Tibial artery (tissue), 4 donors: Measurements from ENCODE around the gene DYRK3.
A peak's percentile ranks its signal among the peaks of the same experiment; 100 is the strongest.
"Not testable (repeated sequence)": the region's sequence is repeated elsewhere in the genome, so short reads cannot be mapped to it uniquely, and the experiment has no call there.

Experiments
- DNase-seq, 2 donors: peaks; one replicate each; pipeline ENCODE4 v3.0.0-alpha.2; 2019
- H3K27ac ChIP-seq, 2 donors: fragments of 200-600 bp; sonication (generic) in 1 of 2; 1 replicate in 1 of 2; 2 replicates in 1 of 2; pipeline ENCODE4 v1.5.1; 2018 to 2019; ENCODE audit warnings: mild to moderate bottlenecking in 1 of 2
- H3K27me3 ChIP-seq, 2 donors: fragments of 200-600 bp; sonication (generic) in 1 of 2; one replicate each; pipeline versions ENCODE4 v1.5.1 to v1.6.0; 2016 to 2019
- H3K36me3 ChIP-seq, 3 donors: fragments of 200-600 bp; sonication (generic) in 2 of 3; one replicate each; pipeline ENCODE4 v1.5.1; 2016 to 2019; ENCODE audit warnings: mild to moderate bottlenecking in 2 of 3
- H3K4me1 ChIP-seq, 4 donors: fragments of 200-600 bp; sonication (generic) in 2 of 4; 1 replicate in 3 of 4; 2 replicates in 1 of 4; pipeline ENCODE4 v1.5.1; 2016 to 2019
- H3K4me3 ChIP-seq, 2 donors: fragments of 200-600 bp; sonication (generic) in 1 of 2; 1 replicate in 1 of 2; 2 replicates in 1 of 2; pipeline ENCODE4 v1.5.1; 2018 to 2019; ENCODE audit warnings: mild to moderate bottlenecking in 2 of 2
- H3K9me3 ChIP-seq, 3 donors: fragments of 200-600 bp; sonication (generic) in 1 of 3; one replicate each; pipeline ENCODE4 v1.5.1; 2016 to 2019
- CTCF ChIP-seq, 2 experiments: fragments of 200-600 bp in 1 of 2; fragments of 450-650 bp in 1 of 2; IDR thresholded peaks; one replicate each; pipeline ENCODE4 v1.5.1; 2017 to 2019; ENCODE audit warnings: antibody characterized with exemption in 2 of 2, mild to moderate bottlenecking in 1 of 2, moderate library complexity in 1 of 2
- intact Hi-C: fragments of 100-400 bp; cut with DNase I; formaldehyde crosslinking; loops from one replicate; pipeline ENCODE4 v1.15.0; 2023; ENCODE audit warnings: low total_unique reads

The DYRK3 gene

GRCh38 chr1:206633708-206634121 is 1.6 kb upstream of the DYRK3 start:
- H3K4me3 ChIP-seq: no peak overlapping the region
- peak in 1 of 2 donors; percentile 42 for DNase-seq

DNA sequence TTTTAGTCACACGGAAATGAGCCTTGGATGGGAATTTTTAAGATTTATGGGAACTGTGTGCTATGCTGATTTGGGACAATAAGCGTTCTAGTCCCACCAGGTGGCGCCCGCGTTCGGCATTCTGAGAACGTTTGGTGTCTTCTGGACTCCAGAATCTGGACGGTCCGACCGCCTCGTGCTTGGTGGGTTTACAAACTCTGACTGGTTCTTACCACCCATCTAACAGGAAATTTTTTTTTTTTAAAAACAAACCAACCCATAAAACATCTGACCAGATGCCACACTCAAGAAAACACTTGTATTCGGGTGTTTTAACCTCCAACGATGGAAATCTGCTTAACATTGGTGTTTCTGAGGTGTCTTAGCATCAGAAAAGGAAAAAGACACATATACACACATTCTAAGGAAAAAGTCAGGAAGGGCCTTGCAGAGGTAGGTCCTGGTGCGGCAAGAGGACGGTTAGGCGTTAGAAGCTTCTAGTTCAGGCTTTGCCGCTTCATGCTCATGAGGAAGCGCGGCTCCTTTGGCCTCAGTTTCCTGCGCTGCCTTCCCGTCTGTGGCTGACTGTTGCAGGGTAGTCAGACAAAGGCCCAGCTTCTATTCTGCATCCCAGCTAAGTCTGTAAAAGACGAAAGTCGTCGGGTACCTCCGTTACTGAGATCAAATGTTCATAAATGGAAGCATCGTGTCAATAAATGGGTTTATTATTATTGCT is 814 bp upstream of the DYRK3 start:
- H3K9me3 ChIP-seq: no peaks in the 10 kb centered on the region
- peak; percentile 95 for DNase-seq
- peak; percentile 81 to 90 for TF ChIP-seq CTCF (IDR thresholded peaks at IDR 0.05)
- H3K36me3 ChIP-seq: no peaks in the 10 kb centered on the region
- peak overlapping the region; percentile 98 to 99 for H3K4me3 ChIP-seq
- H3K4me1 ChIP-seq: peaks cover 0 to 27% (median 12%) of the 10 kb centered on the region in 4 donors
- no peaks in the 10 kb centered on the region for H3K27me3 ChIP-seq
- H3K27ac ChIP-seq: peak overlapping the region; percentile 87 to 90
- intact Hi-C loops: loop anchor here (2.0 to 10.0 kb wide), 3 partner anchors 30 to 278 kb away; no protein-coding TSS in a partner anchor

More at GRCh38 chr1:206633708-206634121, 1.6 kb upstream of the DYRK3 start:
- Histone ChIP-seq H3K9me3 (no peaks in the 10 kb centered on the region), H3K27me3 (no peaks in the 10 kb centered on the region), H3K27ac (peak overlapping the region; percentile 20 to 23), H3K36me3 (no peaks in the 10 kb centered on the region), H3K4me1 (peaks cover 0 to 27% (median 12%) of the 10 kb centered on the region in 4 donors)
- intact Hi-C loops: loop anchor here (2.0 to 10.0 kb wide), 3 partner anchors 31 to 279 kb away; no protein-coding TSS in a partner anchor
- no peak for TF ChIP-seq CTCF (IDR thresholded peaks at IDR 0.05)

- intact Hi-C loops: loop anchor here (2.0 to 10.0 kb wide), 2 partner anchors 29 to 169 kb away; no protein-coding TSS in a partner anchor
- peak overlapping the region; percentile 98 to 99 for H3K4me3 ChIP-seq
- no peak for DNase-seq
- peak overlapping the region; percentile 87 to 90 for H3K27ac ChIP-seq
- H3K4me1 ChIP-seq: peaks cover 0 to 27% (median 12%) of the 10 kb centered on the region in 4 donors
- no peaks in the 10 kb centered on the region for H3K36me3 ChIP-seq
- no peaks in the 10 kb centered on the region for H3K27me3 ChIP-seq
- H3K9me3 ChIP-seq: no peaks in the 10 kb centered on the region
- TF ChIP-seq CTCF (IDR thresholded peaks at IDR 0.05): no peak
These were observed 626 bp downstream of the DYRK3 start for GRCh38 chr1:206635978-206636345.

DNA sequence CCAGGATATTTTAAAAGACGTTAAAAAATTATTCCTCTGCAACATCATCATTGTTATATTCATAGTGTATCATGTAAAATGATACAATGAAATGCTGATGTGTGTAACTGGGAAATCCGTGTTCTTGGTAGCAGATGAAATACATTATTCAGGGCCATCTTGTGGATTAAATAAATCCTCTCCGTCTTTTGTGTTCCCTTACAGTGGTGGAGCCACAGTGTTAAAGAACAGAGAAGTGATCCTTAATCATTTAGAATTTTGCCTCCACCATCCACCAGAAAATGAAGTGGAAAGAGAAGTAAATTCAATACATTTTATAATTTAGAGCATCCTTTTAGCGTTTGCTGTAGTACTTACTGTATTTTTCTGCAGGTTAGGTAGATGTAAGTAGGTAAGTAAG is 1.3 kb downstream of the DYRK3 start:
- H3K27me3 ChIP-seq: no peaks in the 10 kb centered on the region
- H3K27ac ChIP-seq: peak overlapping the region; percentile 87 to 90
- DNase-seq: no peak
- H3K4me3 ChIP-seq: peak overlapping the region; percentile 98 to 99
- no peaks in the 10 kb centered on the region for H3K36me3 ChIP-seq
- intact Hi-C loops: loop anchor here (10.0 kb wide), 1 partner anchor 168 kb away; no protein-coding TSS in a partner anchor
- H3K4me1 ChIP-seq: peaks cover 0 to 27% (median 12%) of the 10 kb centered on the region in 4 donors
- H3K9me3 ChIP-seq: no peaks in the 10 kb centered on the region
- no peak for TF ChIP-seq CTCF (IDR thresholded peaks at IDR 0.05)

DNA sequence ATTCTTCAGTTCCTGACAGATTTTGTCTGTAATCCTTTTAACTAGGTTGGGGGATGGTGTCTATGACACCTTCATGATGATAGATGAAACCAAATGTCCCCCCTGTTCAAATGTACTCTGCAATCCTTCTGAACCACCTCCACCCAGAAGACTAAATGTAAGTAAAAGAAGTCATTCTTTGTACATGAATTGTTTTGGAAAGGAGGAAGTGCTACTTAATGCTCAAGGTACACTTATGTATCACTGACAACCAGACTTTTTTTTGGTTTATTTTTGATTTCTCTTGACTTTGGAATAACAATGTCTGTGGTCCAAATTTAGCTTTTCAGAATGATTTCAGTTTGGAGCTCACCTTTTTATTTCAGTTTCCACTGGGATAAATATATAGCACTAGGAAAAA is 2.3 kb downstream of the DYRK3 start:
- no peaks in the 10 kb centered on the region for H3K27me3 ChIP-seq
- peaks cover 0 to 27% (median 12%) of the 10 kb centered on the region in 4 donors for H3K4me1 ChIP-seq
- intact Hi-C loops: loop anchor here (10.0 kb wide), 1 partner anchor 167 kb away; no protein-coding TSS in a partner anchor

GRCh38 chr1:206642074-206642473 is 6.7 kb downstream of the DYRK3 start:
- H3K9me3 ChIP-seq, H3K4me3 ChIP-seq, H3K27me3 ChIP-seq, H3K27ac ChIP-seq, intact Hi-C loops, DNase-seq, H3K36me3 ChIP-seq, H3K4me1 ChIP-seq: not testable (repeated sequence)

More for the DNA sequence above, 2.3 kb downstream of the DYRK3 start:
- TF ChIP-seq CTCF (IDR thresholded peaks at IDR 0.05): no peak
- DNase-seq: no peak
- Histone ChIP-seq H3K4me3 (no peak overlapping the region), H3K36me3 (no peaks in the 10 kb centered on the region), H3K27ac (peak overlapping the region in 1 of 2 donors; percentile 90), H3K9me3 (no peaks in the 10 kb centered on the region)
